ENCODE data around the gene FBXW7.

GRCh38 chr4:152500275-152500674, 35.6 kb downstream of the FBXW7 start:
- TF ChIP-seq, protein P1, sequence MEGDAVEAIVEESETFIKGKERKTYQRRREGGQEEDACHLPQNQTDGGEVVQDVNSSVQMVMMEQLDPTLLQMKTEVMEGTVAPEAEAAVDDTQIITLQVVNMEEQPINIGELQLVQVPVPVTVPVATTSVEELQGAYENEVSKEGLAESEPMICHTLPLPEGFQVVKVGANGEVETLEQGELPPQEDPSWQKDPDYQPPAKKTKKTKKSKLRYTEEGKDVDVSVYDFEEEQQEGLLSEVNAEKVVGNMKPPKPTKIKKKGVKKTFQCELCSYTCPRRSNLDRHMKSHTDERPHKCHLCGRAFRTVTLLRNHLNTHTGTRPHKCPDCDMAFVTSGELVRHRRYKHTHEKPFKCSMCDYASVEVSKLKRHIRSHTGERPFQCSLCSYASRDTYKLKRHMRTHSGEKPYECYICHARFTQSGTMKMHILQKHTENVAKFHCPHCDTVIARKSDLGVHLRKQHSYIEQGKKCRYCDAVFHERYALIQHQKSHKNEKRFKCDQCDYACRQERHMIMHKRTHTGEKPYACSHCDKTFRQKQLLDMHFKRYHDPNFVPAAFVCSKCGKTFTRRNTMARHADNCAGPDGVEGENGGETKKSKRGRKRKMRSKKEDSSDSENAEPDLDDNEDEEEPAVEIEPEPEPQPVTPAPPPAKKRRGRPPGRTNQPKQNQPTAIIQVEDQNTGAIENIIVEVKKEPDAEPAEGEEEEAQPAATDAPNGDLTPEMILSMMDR (IDR thresholded peaks at IDR 0.05): no peak
- TF ChIP-seq POLR2A (IDR thresholded peaks at IDR 0.05) (no peak), POLR2AphosphoS5 (IDR thresholded peaks at IDR 0.05) (no peak), EP300 (IDR thresholded peaks at IDR 0.05; ENCODE audit: low read depth) (no peak)

Measured in transverse colon (tissue), 4 donors.